ENCODE measurements around the gene TNIK.

GRCh38 chr3:171277456-171278298 is 182.5 kb downstream of the TNIK start:
- TF ChIP-seq CTCF (IDR thresholded peaks at IDR 0.05; ENCODE audit: low read depth, low read length) (no peak), EZH2phosphoT487 (IDR thresholded peaks at IDR 0.05; ENCODE audit: low read depth) (no peak)
